Neural cell (in vitro differentiated cells): ENCODE results near the gene CYP26B1. TPM values are rescaled to one million over a fixed set of nuclear protein-coding genes. Genes with fewer than 3 reads are reported as not detected.

ENCODE experiments used
- H2AFZ ChIP-seq: fragments of 200-600, 300-800 bp; sonication (generic), shearing (Covaris generic); 2 replicates; pipeline ENCODE4 v1.6.0; 2014; ENCODE audit warnings: low read depth, mild to moderate bottlenecking, antibody characterized with exemption, low read length, moderate library complexity
- H3F3A ChIP-seq: fragments of 200-600 bp; shearing (Covaris generic); 2 replicates; pipeline ENCODE4 v1.6.1; 2016; ENCODE audit warnings: mild to moderate bottlenecking, moderate library complexity, mixed read lengths, antibody characterized with exemption, low read length; ENCODE audit not compliant: insufficient read depth, poor library complexity, severe bottlenecking
- H3K27ac ChIP-seq: fragments of 200-600, 300-800 bp; sonication (generic), shearing (Covaris generic); 2 replicates; pipeline ENCODE4 v1.5.1; 2014; ENCODE audit warnings: mild to moderate bottlenecking, low read length, moderate library complexity
- H3K27me3 ChIP-seq: fragments of 300-800, 200-600 bp; sonication (generic), shearing (Covaris generic); 2 replicates; pipeline ENCODE4 v1.6.0; 2014; ENCODE audit warnings: mild to moderate bottlenecking, low read depth, low read length, moderate library complexity; ENCODE audit not compliant: insufficient read depth
- H3K36me3 ChIP-seq: fragments of 300-800, 200-600 bp; sonication (generic), shearing (Covaris generic); 2 replicates; pipeline ENCODE4 v1.5.1; 2014; ENCODE audit warnings: mild to moderate bottlenecking, antibody characterized with exemption, low read length, moderate library complexity; ENCODE audit not compliant: insufficient read depth
- H3K4me2 ChIP-seq: fragments of 300-800, 200-600 bp; sonication (generic), shearing (Covaris generic); 2 replicates; pipeline ENCODE4 v1.6.0; 2014; ENCODE audit warnings: mild to moderate bottlenecking, low read length
- H3K4me3 ChIP-seq: fragments of 300-800, 200-600 bp; sonication (generic), shearing (Covaris generic); 2 replicates; pipeline ENCODE4 v1.5.1; 2014; ENCODE audit warnings: mild to moderate bottlenecking, low read length, moderate library complexity
- H3K79me2 ChIP-seq: fragments of 200-600 bp; shearing (Covaris generic); replicated peaks from 2 replicates; pipeline ENCODE4 v1.6.0; 2014; ENCODE audit warnings: mild to moderate bottlenecking, low read length, moderate library complexity; ENCODE audit not compliant: insufficient read depth
- H3K9ac ChIP-seq: fragments of 300-800, 200-600 bp; sonication (generic), shearing (Covaris generic); 2 replicates; pipeline ENCODE4 v1.6.1; 2016; ENCODE audit warnings: mild to moderate bottlenecking, low read length, mixed read lengths
- H3K9me2 ChIP-seq: fragments of 200-600 bp; shearing (Covaris generic); 2 replicates; pipeline ENCODE4 v1.6.1; 2016; ENCODE audit warnings: mild to moderate bottlenecking, low read length, mixed read lengths; ENCODE audit not compliant: insufficient read depth
- H3K9me3 ChIP-seq: fragments of 200-600, 300-800 bp; sonication (generic), shearing (Covaris generic); 2 replicates; pipeline ENCODE4 v1.6.1; 2016; ENCODE audit warnings: mild to moderate bottlenecking, mixed run types, low read length, moderate library complexity, mixed read lengths
- H4K20me1 ChIP-seq: fragments of 200-600 bp; shearing (Covaris generic); 2 replicates; pipeline ENCODE4 v1.6.1; 2016; ENCODE audit warnings: mild to moderate bottlenecking, mixed run types; ENCODE audit not compliant: insufficient read depth
- CTCF ChIP-seq: fragments of 450-650 bp; IDR thresholded peaks from 2 replicates; pipeline ENCODE4 v1.5.1; 2014; ENCODE audit warnings: antibody characterized with exemption, mild to moderate bottlenecking, moderate library complexity; ENCODE audit not compliant: poor library complexity, severe bottlenecking
- EP300 ChIP-seq: fragments of 450-650 bp; conservative IDR thresholded peaks from 2 replicates; pipeline ENCODE4 v1.6.1; 2014; ENCODE audit warnings: antibody characterized with exemption, mild to moderate bottlenecking, moderate library complexity; ENCODE audit not compliant: poor library complexity, severe bottlenecking
- EZH2 ChIP-seq: fragments of 200-600, 300-800 bp; shearing (Covaris generic), sonication (generic); IDR thresholded peaks from 2 replicates; pipeline ENCODE4 v1.6.1; 2014; ENCODE audit warnings: antibody characterized with exemption, low read length, borderline replicate concordance, mild to moderate bottlenecking; ENCODE audit not compliant: insufficient read depth, poor library complexity, severe bottlenecking
- MXI1 ChIP-seq: fragments of 450-650 bp; conservative IDR thresholded peaks from 2 replicates; pipeline ENCODE4 v1.6.1; 2014; ENCODE audit warnings: antibody characterized with exemption, mild to moderate bottlenecking; ENCODE audit not compliant: poor library complexity, severe bottlenecking
- POLR2AphosphoS5 ChIP-seq: IDR thresholded peaks from 2 replicates; pipeline ENCODE4 v1.6.1; 2012
- RAD21 ChIP-seq: fragments of 450-650 bp; conservative IDR thresholded peaks from 2 replicates; pipeline ENCODE4 v1.6.1; 2014; ENCODE audit warnings: antibody characterized with exemption, mild to moderate bottlenecking, moderate library complexity
- REST ChIP-seq: IDR thresholded peaks from 2 replicates; pipeline ENCODE4 v1.6.1; 2012; ENCODE audit warnings: borderline replicate concordance
- SMC3 ChIP-seq: fragments of 450-650 bp; conservative IDR thresholded peaks from 2 replicates; pipeline ENCODE4 v1.6.1; 2014; ENCODE audit warnings: antibody characterized with exemption, mild to moderate bottlenecking, moderate library complexity; ENCODE audit not compliant: poor library complexity
- TAF1 ChIP-seq: IDR thresholded peaks from 2 replicates; pipeline ENCODE4 v1.6.1; 2012; ENCODE audit warnings: low read depth
- polyA plus RNA-seq: library from polyadenylated mRNA; depleted of rRNA; stranded (reverse); fragments of >200 nt; gene quantifications from 2 replicates; pipeline ENCODE4 v1.2.3, GENCODE V29; 2014

Gene CYP26B1
- polyA plus RNA-seq, 1 donor from 2014 or later = 0.83 TPM

- TF ChIP-seq SMC3 (no peak), TAF1 (no peak), EZH2 (no peak), CTCF (no peak), MXI1 (no peak), REST (no peak), EP300 (no peak), POLR2AphosphoS5 (no peak), RAD21 (no peak)
- H3K79me2 ChIP-seq = no peaks in the 10 kb centered on the region
- H3K4me2 ChIP-seq = no peak overlapping the region
- H3K9ac ChIP-seq = no peak overlapping the region
- H3K9me2 ChIP-seq = no peaks in the 10 kb centered on the region
- no peaks in the 10 kb centered on the region for H3K9me3 ChIP-seq
- H3K36me3 ChIP-seq = no peaks in the 10 kb centered on the region
- no peaks in the 10 kb centered on the region for H4K20me1 ChIP-seq
- no peak overlapping the region for H3K27ac ChIP-seq
- no peak overlapping the region for H2AFZ ChIP-seq
- no peaks in the 10 kb centered on the region for H3K27me3 ChIP-seq
- H3F3A ChIP-seq = no peaks in the 10 kb centered on the region
- H3K4me3 ChIP-seq = no peak overlapping the region
These were observed 62.1 kb downstream of the CYP26B1 start for GRCh38 chr2:72085513-72085912.

- Histone ChIP-seq H4K20me1 (no peaks in the 10 kb centered on the region), H3K9ac (no peak overlapping the region), H3K79me2 (no peaks in the 10 kb centered on the region), H3K9me3 (no peaks in the 10 kb centered on the region), H3K4me3 (no peak overlapping the region), H3K27ac (no peak overlapping the region), H3K27me3 (no peaks in the 10 kb centered on the region), H2AFZ (no peak overlapping the region), H3F3A (no peaks in the 10 kb centered on the region), H3K36me3 (no peaks in the 10 kb centered on the region), H3K4me2 (no peak overlapping the region), H3K9me2 (no peaks in the 10 kb centered on the region)
- TF ChIP-seq CTCF (no peak), POLR2AphosphoS5 (no peak), EZH2 (no peak), MXI1 (no peak), RAD21 (no peak), TAF1 (no peak), EP300 (no peak), REST (no peak), SMC3 (no peak)
These were observed 62.6 kb downstream of the CYP26B1 start for GRCh38 chr2:72085036-72085435.
